GM18951 (cell line): ENCODE measurements around the gene PCLAF.

ENCODE experiments used
- POLR2A ChIP-seq: IDR thresholded peaks from 4 replicates; pipeline ENCODE4 v1.6.1; 2011; ENCODE audit warnings: mild to moderate bottlenecking; ENCODE audit not compliant: insufficient read length, insufficient read depth; ENCODE audit errors: extremely low read depth
- in situ Hi-C: fragments of 300-500 bp; cut with MboI; formaldehyde crosslinking; loops from one replicate; pipeline ENCODE4 v1.12.0; 2022; ENCODE audit warnings: low sequenced_read_pairs, mixed read lengths, inconsistent platforms; ENCODE audit not compliant: unreplicated experiment

Gene PCLAF

GRCh38 chr15:64324165-64324877, 56.9 kb downstream of the PCLAF start:
- in situ Hi-C loops = no loop called here
- no peak for TF ChIP-seq POLR2A

- no peak for TF ChIP-seq POLR2A
- in situ Hi-C loops = no loop called here
Observed at GRCh38 chr15:64315216-64315615, 66.0 kb downstream of the PCLAF start.

- no peak for TF ChIP-seq POLR2A
- in situ Hi-C loops = no loop called here
Observed at GRCh38 chr15:64314456-64314855, 66.8 kb downstream of the PCLAF start.
